Thyroid gland (tissue), 4 donors: ENCODE measurements around the gene RPL36AL.

Experiments used
- CTCF ChIP-seq, 6 experiments: fragments of 200-600 bp in 3 of 6; fragments of 450-650 bp in 3 of 6; sonication (generic) in 3 of 6; IDR thresholded peaks; one replicate each; pipeline ENCODE4 v1.5.1; 2016 to 2019; ENCODE audit warnings: antibody characterized with exemption in 6 of 6, mild to moderate bottlenecking in 2 of 6, inconsistent platforms in 1 of 6, moderate library complexity in 1 of 6
- POLR2A ChIP-seq, 2 donors: fragments of 450-650 bp; IDR thresholded peaks; one replicate each; pipeline ENCODE4 v1.6.1; 2017; ENCODE audit warnings: antibody characterized with exemption in 2 of 2, mild to moderate bottlenecking in 2 of 2, moderate library complexity in 1 of 2

GRCh38 chr14:49574038-49574437, 46.4 kb downstream of the RPL36AL start:
- TF ChIP-seq CTCF (IDR thresholded peaks at IDR 0.05) (no peak), POLR2A (IDR thresholded peaks at IDR 0.05) (no peak)
